Keratinocyte (primary cell): ENCODE results near the gene GOLT1A.

Source experiments
- CTCF ChIP-seq, 3 experiments: IDR thresholded peaks in 1 of 3; conservative IDR thresholded peaks in 1 of 3; optimal IDR thresholded peaks in 1 of 3; 2 replicates in 2 of 3; 3 replicates in 1 of 3; pipeline versions ENCODE3 to v1.5.1; 2011; ENCODE audit warnings: low read length in 3 of 3, mild to moderate bottlenecking in 3 of 3, moderate library complexity in 2 of 3, control low read depth in 1 of 3, inconsistent platforms in 1 of 3; ENCODE audit not compliant: insufficient read depth in 2 of 3; ENCODE audit errors: extremely low read depth in 1 of 3
- EZH2 ChIP-seq: IDR thresholded peaks from one replicate; pipeline ENCODE4 v1.6.1; 2012; ENCODE audit warnings: inconsistent platforms, mild to moderate bottlenecking, low read length, moderate library complexity

GRCh38 chr1:204149107-204149506 lies 64.7 kb downstream of the GOLT1A start:
- TF ChIP-seq CTCF (optimal IDR thresholded peaks at IDR 0.05 in 1 of 3, IDR thresholded peaks at IDR 0.05 in 1 of 3, conservative IDR thresholded peaks at IDR 0.05 in 1 of 3; ENCODE audit: extremely low read depth in 1 of 3, insufficient read depth in 2 of 3, low read length in 3 of 3) (no peak), EZH2 (no peak)
